Endothelial cell of umbilical vein (primary cell): ENCODE data around the gene SLC45A1. TPM values are rescaled to one million over a fixed set of nuclear protein-coding genes. Genes with fewer than 3 reads are reported as not detected.

Source experiments
- BruUV-seq: library from RNA; stranded (reverse); fragments of 400-500 nt; replicated peaks from 2 replicates; lab custom pipeline; 2021; lab: Mats Ljungman, UMichigan
- CTCF ChIA-PET: fragments of 300-600, 350-600 bp; sonication (Branson Sonifier 250); formaldehyde crosslinking; loops from one replicate; lab custom pipeline; 2021; ENCODE audit warnings: antibody characterized with exemption, inconsistent platforms; lab: Charles Lee
- POLR2A ChIA-PET: fragments of 300-600, 350-600 bp; sonication (Branson Sonifier 250); formaldehyde crosslinking; loops from one replicate; lab custom pipeline; 2021; ENCODE audit warnings: antibody characterized with exemption, inconsistent platforms; lab: Charles Lee
- DNase-seq: peaks from one replicate; pipeline ENCODE4 v3.0.0-alpha.2; 2011; ENCODE audit warnings: low read depth, low spot score
- FAIRE-seq: peaks from 2 replicates; lab custom pipeline; 2011; peaks lifted over from hg19 to GRCh38; lab: Jason Lieb, UNC
- H2AFZ ChIP-seq: 2 replicates; pipeline ENCODE4 v1.6.0; 2012; ENCODE audit warnings: low read depth, low read length, control low read depth, inconsistent platforms
- H3K27ac ChIP-seq: 2 replicates; pipeline ENCODE4 v1.5.1; 2011; ENCODE audit warnings: low read depth, mild to moderate bottlenecking, control low read depth, low read length, moderate library complexity; ENCODE audit not compliant: insufficient read depth
- H3K27me3 ChIP-seq, 2 experiments: 2 replicates each; pipeline versions ENCODE4 v1.6.0 to v1.6.1; 2011; ENCODE audit warnings: low read length in 2 of 2, mixed read lengths in 1 of 2; ENCODE audit not compliant: control insufficient read depth in 2 of 2, insufficient read depth in 2 of 2
- H3K36me3 ChIP-seq, 2 experiments: 2 replicates in 1 of 2; 3 replicates in 1 of 2; pipeline ENCODE4 v1.5.1; 2011; ENCODE audit warnings: low read length in 2 of 2, mild to moderate bottlenecking in 1 of 2, moderate library complexity in 1 of 2; ENCODE audit not compliant: control insufficient read depth in 2 of 2, insufficient read depth in 2 of 2; ENCODE audit errors: extremely low read depth in 1 of 2
- H3K4me1 ChIP-seq: 3 replicates; pipeline ENCODE4 v1.5.1; 2011; ENCODE audit warnings: mild to moderate bottlenecking, low read length; ENCODE audit not compliant: control insufficient read depth, insufficient read depth; ENCODE audit errors: extremely low read depth
- H3K4me2 ChIP-seq: 2 replicates; pipeline ENCODE4 v1.6.1; 2011; ENCODE audit warnings: low read length, control low read depth, mixed read lengths; ENCODE audit not compliant: insufficient read depth
- H3K4me3 ChIP-seq, 3 experiments: fragments of 200-600 bp in 1 of 3; sonication (generic), shearing (Covaris generic) in 1 of 3; replicated peaks in 1 of 3; 2 replicates each; pipeline ENCODE4 v1.5.1; 2011 to 2016; ENCODE audit warnings: control low read depth in 3 of 3, low read length in 3 of 3, mild to moderate bottlenecking in 2 of 3, inconsistent platforms in 1 of 3, low read depth in 1 of 3, moderate library complexity in 1 of 3; ENCODE audit not compliant: insufficient read depth in 1 of 3
- H3K79me2 ChIP-seq: 2 replicates; pipeline ENCODE4 v1.6.0; 2012; ENCODE audit warnings: low read length, inconsistent platforms; ENCODE audit not compliant: control insufficient read depth, insufficient read depth
- H3K9ac ChIP-seq: replicated peaks from 2 replicates; pipeline ENCODE3; 2011; ENCODE audit warnings: low read length, control low read depth; ENCODE audit not compliant: insufficient read depth; ENCODE audit errors: extremely low read depth
- H3K9me1 ChIP-seq: replicated peaks from 3 replicates; pipeline ENCODE4 v1.6.0; 2011; ENCODE audit warnings: mild to moderate bottlenecking, low read length; ENCODE audit not compliant: control insufficient read depth, insufficient read depth; ENCODE audit errors: extremely low read depth
- H3K9me3 ChIP-seq: replicated peaks from 2 replicates; pipeline ENCODE4 v1.5.1; 2012; ENCODE audit warnings: low read length, inconsistent platforms; ENCODE audit not compliant: control insufficient read depth, insufficient read depth
- H4K20me1 ChIP-seq: replicated peaks from 2 replicates; pipeline ENCODE3; 2011; ENCODE audit warnings: mild to moderate bottlenecking, low read length; ENCODE audit not compliant: control insufficient read depth, insufficient read depth; ENCODE audit errors: extremely low read depth
- CTCF ChIP-seq, 2 donors: IDR thresholded peaks; 1 replicate in 1 of 2; 2 replicates in 1 of 2; pipeline ENCODE4 v1.5.1; 2011; ENCODE audit warnings: low read length in 2 of 2, mild to moderate bottlenecking in 2 of 2, moderate library complexity in 2 of 2, control low read depth in 1 of 2, inconsistent platforms in 1 of 2, low read depth in 1 of 2; ENCODE audit not compliant: insufficient read depth in 1 of 2; ENCODE audit errors: extremely low read depth in 1 of 2
- EZH2 ChIP-seq: IDR thresholded peaks from 2 replicates; pipeline ENCODE4 v1.6.1; 2012; ENCODE audit warnings: borderline replicate concordance, low read depth, mild to moderate bottlenecking, moderate library complexity, low read length, inconsistent platforms; ENCODE audit not compliant: severe bottlenecking
- FOS ChIP-seq: IDR thresholded peaks from 2 replicates; pipeline ENCODE4 v1.6.1; 2011; ENCODE audit warnings: mild to moderate bottlenecking, low read length, moderate library complexity, borderline replicate concordance; ENCODE audit not compliant: insufficient read depth
- GATA2 ChIP-seq: IDR thresholded peaks from 2 replicates; pipeline ENCODE4 v1.7.0; 2011; ENCODE audit warnings: low read depth, mild to moderate bottlenecking, moderate library complexity, mixed read lengths, low read length; ENCODE audit not compliant: insufficient read length, insufficient read depth
- JUN ChIP-seq: IDR thresholded peaks from 2 replicates; pipeline ENCODE4 v1.6.1; 2011; ENCODE audit warnings: borderline replicate concordance, low read depth; ENCODE audit not compliant: insufficient read length, insufficient read depth
- MAX ChIP-seq: IDR thresholded peaks from 2 replicates; pipeline ENCODE4 v1.6.1; 2011; ENCODE audit not compliant: insufficient read depth, insufficient read length
- MYC ChIP-seq: IDR thresholded peaks from one replicate; pipeline ENCODE4 v1.6.1; 2011; ENCODE audit warnings: mild to moderate bottlenecking, low read depth, low read length
- POLR2A ChIP-seq: IDR thresholded peaks from 2 replicates; pipeline ENCODE4 v1.6.1; 2012; ENCODE audit warnings: low read depth, mild to moderate bottlenecking, control low read depth, low read length
- POLR2AphosphoS5 ChIP-seq: IDR thresholded peaks from 2 replicates; pipeline ENCODE4 v1.6.1; 2012; ENCODE audit warnings: low read depth, mild to moderate bottlenecking, control low read depth, low read length, moderate library complexity; ENCODE audit not compliant: insufficient read depth
- dilution Hi-C: fragments of 300-500 bp; cut with MboI; formaldehyde crosslinking; loops from one replicate; pipeline ENCODE4 v1.15.0; 2019; ENCODE audit warnings: low sequenced_read_pairs; ENCODE audit not compliant: extremely low pct_ligation_motif_present
- intact Hi-C: fragments of 100-400 bp; cut with micrococcal nuclease; formaldehyde crosslinking; loops from one replicate; pipeline ENCODE4 v1.10.0; 2022
- polyA plus RNA-seq, 4 experiments: library from polyadenylated mRNA; depleted of rRNA in 3 of 4; stranded (reverse) in 3 of 4; unstranded in 1 of 4; fragments of >200 nt; gene quantifications; 2 replicates each; pipeline versions ENCODE4 v1.2.1 to v1.2.3, GENCODE V29; 2011 to 2012; ENCODE audit warnings: missing spikeins in 1 of 4
- total RNA-seq: library from RNA; stranded (reverse); gene quantifications from 2 replicates; pipeline ENCODE4 v1.2.3, GENCODE V29; 2021

The SLC45A1 gene
- total and polyA plus RNA-seq, 2 donors (not counting 3 experiments of a cell fraction or from before 2014, with no cell fraction given): 1.3 to 1.4 TPM

- FAIRE-seq (no peak), DNase-seq (no peak)
- Histone ChIP-seq H3K4me2 (no peak overlapping the region), H3K9ac (no peak overlapping the region), H3K36me3 (peaks cover 0 to 5% of the 10 kb centered on the region in 2 experiments), H4K20me1 (no peaks in the 10 kb centered on the region), H3K27me3 (no peaks in the 10 kb centered on the region), H3K4me3 (no peak overlapping the region), H3K9me1 (no peaks in the 10 kb centered on the region), H3K4me1 (peaks cover 18% of the 10 kb centered on the region), H3K9me3 (no peaks in the 10 kb centered on the region), H2AFZ (no peak overlapping the region), H3K79me2 (peaks cover 53% of the 10 kb centered on the region), H3K27ac (no peak overlapping the region)
- POLR2A ChIA-PET: no interaction called here
- no TSS peak for BruUV-seq
- CTCF ChIA-PET: no interaction called here
- dilution Hi-C loops (no loop called here), intact Hi-C loops (no loop called here)
- no peak for TF ChIP-seq POLR2A
- no peak for TF ChIP-seq POLR2AphosphoS5
- no peak for TF ChIP-seq MAX
- no peak for TF ChIP-seq GATA2
- no peak for TF ChIP-seq EZH2
Measured at GRCh38 chr1:8390707-8391106, 72.8 kb downstream of the SLC45A1 start.

GRCh38 chr1:8392522-8392921 is 74.6 kb downstream of the SLC45A1 start:
- no peak overlapping the region for H3K4me2 ChIP-seq
- no peak overlapping the region for H3K4me3 ChIP-seq
- FAIRE-seq (no peak), DNase-seq (no peak)
- TF ChIP-seq MAX (no peak), JUN (no peak), FOS (no peak), EZH2 (no peak), MYC (no peak), GATA2 (no peak), CTCF (IDR thresholded peaks at IDR 0.05; ENCODE audit: extremely low read depth in 1 of 2, insufficient read depth in 1 of 2, low read depth in 1 of 2, low read length in 2 of 2) (no peak), POLR2A (no peak), POLR2AphosphoS5 (no peak)
- peaks cover 52% of the 10 kb centered on the region for H3K79me2 ChIP-seq
- intact Hi-C loops (no loop called here), dilution Hi-C loops (no loop called here)
- no peak overlapping the region for H3K27ac ChIP-seq
- CTCF ChIA-PET: interaction anchor here (1.0 kb wide), 2 partner anchors 9 to 17 kb away, joined by 3 read pairs; no protein-coding TSS in a partner anchor
- H3K9me3 ChIP-seq: no peaks in the 10 kb centered on the region
- no peaks in the 10 kb centered on the region for H3K9me1 ChIP-seq
- H3K27me3 ChIP-seq: no peaks in the 10 kb centered on the region
- H3K9ac ChIP-seq: no peak overlapping the region
- no peaks in the 10 kb centered on the region for H4K20me1 ChIP-seq
- H3K4me1 ChIP-seq: peaks cover 36% of the 10 kb centered on the region
- peaks cover 2 to 7% of the 10 kb centered on the region in 2 experiments for H3K36me3 ChIP-seq
- POLR2A ChIA-PET: no interaction called here
- no TSS peak for BruUV-seq
- H2AFZ ChIP-seq: no peak overlapping the region
